GM23338 (cell line): ENCODE results near the gene GRIK4.

Source experiments
- CREB1 ChIP-seq: fragments of 250-450 bp; sonication (Bioruptor Pico); IDR thresholded peaks from 2 replicates; pipeline ENCODE4 v1.5.0; 2020; ENCODE audit warnings: low read depth, mild to moderate bottlenecking, moderate library complexity
- CTCF ChIP-seq, 2 experiments: fragments of 200-600 bp in 1 of 2; sonication (generic) in 1 of 2; conservative IDR thresholded peaks; 2 replicates each; pipeline versions ENCODE4 v1.5.1 to v1.6.1; 2016 to 2017; ENCODE audit warnings: antibody characterized with exemption in 2 of 2, low read depth in 2 of 2, mild to moderate bottlenecking in 2 of 2, moderate library complexity in 1 of 2
- ETS1 ChIP-seq: IDR thresholded peaks from 2 replicates; pipeline ENCODE4 v1.6.1; 2016; ENCODE audit warnings: antibody characterized with exemption
- EZH2 ChIP-seq: fragments of 200-600 bp; sonication (generic); IDR thresholded peaks from one replicate; pipeline ENCODE4 v1.8.0; 2017; ENCODE audit warnings: antibody characterized with exemption, mild to moderate bottlenecking, low read depth; ENCODE audit not compliant: unreplicated experiment
- EZH2phosphoT487 ChIP-seq: fragments of 200-600 bp; sonication (generic); IDR thresholded peaks from one replicate; pipeline ENCODE4 v1.8.1; 2018; ENCODE audit warnings: antibody characterized with exemption; ENCODE audit not compliant: unreplicated experiment
- JUNB ChIP-seq: IDR thresholded peaks from one replicate; pipeline ENCODE4 v1.6.1; 2016; ENCODE audit warnings: antibody characterized with exemption; ENCODE audit not compliant: unreplicated experiment
- NANOG ChIP-seq: IDR thresholded peaks from 2 replicates; pipeline ENCODE4 v1.6.1; 2016; ENCODE audit warnings: antibody characterized with exemption, borderline replicate concordance
- POLR2AphosphoS5 ChIP-seq: IDR thresholded peaks from 2 replicates; pipeline ENCODE4 v1.6.1; 2016; ENCODE audit warnings: antibody characterized with exemption, low read depth
- REST ChIP-seq: IDR thresholded peaks from one replicate; pipeline ENCODE4 v1.6.1; 2018; ENCODE audit warnings: antibody characterized with exemption; ENCODE audit not compliant: unreplicated experiment
- STAT1 ChIP-seq: IDR thresholded peaks from one replicate; pipeline ENCODE4 v1.6.1; 2016; ENCODE audit warnings: antibody characterized with exemption; ENCODE audit not compliant: unreplicated experiment
- ZNF114 ChIP-seq: fragments of 250-450 bp; sonication (Bioruptor Pico); IDR thresholded peaks from 2 replicates; pipeline ENCODE4 v1.5.0; 2020; ENCODE audit warnings: mild to moderate bottlenecking, moderate library complexity
- ZNF331 ChIP-seq: fragments of 250-450 bp; sonication (Bioruptor Pico); IDR thresholded peaks from 2 replicates; pipeline ENCODE4 v1.5.0; 2020; ENCODE audit warnings: low read depth, mild to moderate bottlenecking, moderate library complexity

- TF ChIP-seq EZH2phosphoT487 (no peak), CTCF (conservative IDR thresholded peaks at IDR 0.05; ENCODE audit: low read depth in 2 of 2) (no peak), CREB1 (no peak), REST (no peak), EZH2 (no peak), JUNB (no peak), NANOG (no peak), STAT1 (no peak), POLR2AphosphoS5 (no peak), ZNF331 (no peak), ZNF114 (CRISPR knock-in tag) (no peak), ETS1 (no peak)
These were observed 241.1 kb downstream of the GRIK4 start for GRCh38 chr11:120752668-120753067.
